DMS114 treated with DMSO at 0.1 percent for 48 hours (cell line): ENCODE data around the gene LCN10.
"Not testable (repeated sequence)": the region's sequence is repeated elsewhere in the genome, so short reads cannot be mapped to it uniquely, and the experiment has no call there.

ENCODE experiments used
- DNase-seq: peaks from one replicate; lab custom pipeline; 2025; ENCODE audit not compliant: unreplicated experiment; lab: John Stamatoyannopoulos, UW

The LCN10 gene

DNA sequence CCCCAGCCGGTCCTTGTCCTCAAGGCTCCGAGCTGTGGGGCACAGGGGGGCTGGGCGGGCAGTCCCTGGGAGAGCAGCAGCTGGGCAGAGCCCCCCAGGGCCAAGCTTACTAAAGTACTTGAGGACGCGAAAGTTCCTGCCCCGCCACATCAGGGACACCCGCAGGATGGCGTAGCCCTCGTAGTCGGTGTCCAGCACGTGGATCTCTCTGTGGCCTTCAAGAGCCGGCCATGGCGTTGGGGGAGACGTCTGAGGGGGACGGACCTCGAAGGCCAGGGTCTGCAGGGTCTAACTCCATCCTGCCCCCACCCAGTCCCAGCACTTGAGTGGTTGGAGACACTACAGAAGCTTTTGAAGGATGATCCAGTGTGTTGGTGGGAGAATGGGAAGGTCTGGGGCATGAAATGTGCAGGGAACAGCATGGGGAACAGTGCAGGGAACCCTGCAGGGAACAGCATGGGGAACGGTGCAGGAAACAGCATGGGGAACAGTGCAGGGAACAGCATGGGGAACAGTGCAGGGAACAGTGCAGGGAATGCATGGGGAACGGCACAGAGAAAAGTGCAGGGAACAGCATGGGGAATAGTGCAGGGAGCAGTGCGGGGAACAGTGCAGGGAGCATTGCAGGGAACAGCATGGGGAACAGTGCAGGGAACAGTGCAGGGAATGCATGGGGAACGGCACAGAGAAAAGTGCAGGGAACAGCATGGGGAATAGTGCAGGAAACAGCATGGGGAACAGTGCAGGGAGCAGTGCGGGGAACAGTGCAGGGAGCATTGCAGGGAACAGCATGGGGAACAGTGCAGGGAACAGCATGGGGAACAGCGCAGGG, 12.8 kb upstream of the LCN10 start:
- DNase-seq: not testable (repeated sequence)

GRCh38 chr9:136754626-136755301, 12.0 kb upstream of the LCN10 start:
- DNase-seq: no peak

GRCh38 chr9:136754059-136754572, 11.4 kb upstream of the LCN10 start:
- no peak for DNase-seq

DNA sequence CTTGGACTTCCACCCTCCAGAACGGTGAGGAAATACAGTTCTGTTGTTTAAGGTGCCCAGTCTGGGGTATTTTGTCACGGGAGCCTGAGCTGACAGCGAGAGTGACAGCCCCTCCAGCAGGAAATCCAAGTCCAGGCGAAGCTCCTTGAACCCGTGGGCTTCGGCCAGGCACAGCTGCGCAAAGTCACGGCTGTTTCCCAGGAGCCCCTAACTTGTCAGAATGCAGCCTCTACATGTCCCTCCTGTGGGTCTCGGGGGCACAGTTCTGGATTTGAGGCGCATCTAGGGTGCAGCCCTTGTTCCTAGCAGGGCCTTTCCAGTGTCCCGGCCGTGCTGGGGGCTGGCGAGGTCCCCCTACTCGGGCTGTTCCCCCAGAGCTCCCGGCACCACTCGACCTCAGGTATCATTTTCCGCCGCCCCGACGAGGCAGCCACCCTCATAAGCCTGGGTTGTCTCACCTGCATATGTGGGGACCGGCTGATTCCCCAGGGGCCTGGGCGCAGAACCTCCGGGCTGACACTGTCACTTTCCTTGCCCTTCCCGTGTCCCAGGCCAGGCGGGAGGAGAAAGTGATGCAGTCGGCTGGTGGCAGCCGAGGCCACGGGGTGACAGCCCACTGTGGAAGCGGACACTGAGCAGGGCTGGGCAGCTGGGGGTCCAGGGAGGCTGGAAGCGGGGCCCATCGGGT, 10.8 kb upstream of the LCN10 start:
- no peak for DNase-seq

GRCh38 chr9:136751814-136752213, 9.1 kb upstream of the LCN10 start:
- DNase-seq: no peak

DNA sequence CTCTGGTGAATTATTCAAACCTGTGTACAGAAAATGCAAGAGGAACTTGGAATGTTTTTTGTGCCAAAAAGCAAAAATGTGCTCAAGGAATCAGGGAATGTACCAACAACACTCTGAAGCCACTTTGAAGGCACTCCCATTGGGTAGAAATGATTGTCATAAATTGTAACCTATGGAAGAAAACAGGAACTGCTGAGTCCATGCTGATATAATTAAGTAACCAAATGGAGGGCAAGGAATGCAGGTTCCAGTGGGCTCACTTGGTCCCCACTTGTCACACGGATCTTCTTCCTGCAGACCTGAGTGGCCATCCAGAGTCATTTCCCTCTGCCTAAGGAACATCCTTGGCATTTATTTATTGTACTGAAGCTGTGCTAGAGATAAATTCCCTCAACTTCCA, 8.5 kb upstream of the LCN10 start:
- DNase-seq: no peak

DNA sequence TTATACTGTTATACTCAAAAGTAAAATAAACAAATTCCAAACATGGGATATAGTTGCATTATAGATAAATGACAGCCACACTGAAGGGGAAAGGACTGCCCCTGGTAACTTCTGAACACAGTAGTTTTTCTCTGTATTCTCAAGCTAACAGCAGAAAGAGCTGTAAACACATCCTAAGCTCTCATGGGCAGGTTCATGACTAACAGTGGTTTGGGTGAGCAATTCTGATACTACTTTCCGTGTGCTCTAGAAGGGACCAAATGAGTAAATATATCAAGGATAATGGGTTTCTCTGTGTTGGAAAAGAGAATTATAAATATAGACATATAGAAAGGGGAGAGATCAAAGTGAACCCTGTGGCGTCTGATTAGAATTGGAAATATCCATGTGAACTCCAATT, 7.8 kb upstream of the LCN10 start:
- DNase-seq: no peak

- DNase-seq: no peak
These were observed 6.2 kb upstream of the LCN10 start for GRCh38 chr9:136748666-136749611.

- no peak for DNase-seq
These were observed 5.5 kb upstream of the LCN10 start, which contains the start of gene LCN6 for GRCh38 chr9:136748201-136748600. Gene LCN6, minus strand, starts transcription at chr9:136748525. Its CDS starts 42 bp downstream, at chr9:136748483.

- DNase-seq: no peak
These were observed 4.7 kb upstream of the LCN10 start for GRCh38 chr9:136747161-136748060.

GRCh38 chr9:136746621-136747020, 3.9 kb upstream of the LCN10 start:
- no peak for DNase-seq

- no peak for DNase-seq
These were observed 3.4 kb upstream of the LCN10 start for GRCh38 chr9:136746155-136746490.

DNA sequence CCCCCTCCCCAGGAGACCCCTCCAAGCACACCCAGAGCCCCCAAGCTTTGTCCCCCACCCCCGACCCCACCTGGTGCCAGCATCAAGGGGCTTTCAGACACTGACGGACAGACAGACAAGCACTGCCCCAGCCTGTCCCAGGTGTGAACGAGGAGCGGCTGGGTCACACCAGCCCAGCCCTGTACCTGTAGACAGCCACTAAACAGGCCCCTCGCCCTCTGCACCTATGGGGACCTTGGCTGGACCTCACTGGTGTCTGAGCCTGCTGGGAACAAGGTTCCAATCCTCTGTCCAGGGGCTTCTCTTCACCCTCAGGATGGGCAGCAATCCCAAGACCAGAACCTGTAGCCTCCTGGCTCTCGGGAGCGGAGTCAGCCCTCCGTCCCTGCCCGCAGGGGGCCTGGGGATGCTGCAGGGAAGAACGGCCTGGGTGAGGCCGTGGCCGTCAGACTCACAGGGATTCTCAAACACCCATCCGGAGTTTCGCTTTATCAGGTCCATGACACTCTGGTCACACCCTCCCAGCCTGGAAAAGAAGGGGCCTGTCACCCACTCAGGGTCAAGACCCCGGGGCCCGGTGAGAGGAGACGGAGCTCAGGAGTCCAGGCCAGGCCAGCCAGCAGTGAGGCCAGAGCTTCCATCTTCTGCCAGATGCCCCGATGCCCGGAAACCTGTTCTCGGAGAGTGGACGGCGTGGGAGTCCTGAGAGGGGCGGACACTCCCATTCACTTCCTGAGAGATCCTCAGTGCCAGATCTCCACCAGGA, 2.8 kb upstream of the LCN10 start:
- no peak for DNase-seq

DNA sequence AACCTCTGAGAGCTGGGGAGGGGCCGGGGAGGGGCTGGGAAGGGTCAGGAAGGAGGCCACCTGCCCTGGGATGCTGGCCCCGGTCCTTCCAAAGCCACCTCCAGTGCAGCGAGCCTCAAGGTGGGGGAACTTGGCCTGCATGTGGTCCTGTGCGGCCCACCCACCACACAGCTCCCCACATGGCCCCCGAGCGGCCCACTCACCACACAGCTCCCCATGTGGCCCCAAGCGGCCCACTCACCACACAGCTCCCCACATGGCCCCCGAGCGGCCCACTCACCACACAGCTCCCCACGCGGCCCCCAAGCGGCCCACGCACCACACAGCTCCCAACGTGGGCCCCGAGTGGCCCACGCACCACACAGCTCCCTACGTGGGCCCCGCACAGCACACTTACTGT, 2.0 kb upstream of the LCN10 start:
- DNase-seq: no peak

DNA sequence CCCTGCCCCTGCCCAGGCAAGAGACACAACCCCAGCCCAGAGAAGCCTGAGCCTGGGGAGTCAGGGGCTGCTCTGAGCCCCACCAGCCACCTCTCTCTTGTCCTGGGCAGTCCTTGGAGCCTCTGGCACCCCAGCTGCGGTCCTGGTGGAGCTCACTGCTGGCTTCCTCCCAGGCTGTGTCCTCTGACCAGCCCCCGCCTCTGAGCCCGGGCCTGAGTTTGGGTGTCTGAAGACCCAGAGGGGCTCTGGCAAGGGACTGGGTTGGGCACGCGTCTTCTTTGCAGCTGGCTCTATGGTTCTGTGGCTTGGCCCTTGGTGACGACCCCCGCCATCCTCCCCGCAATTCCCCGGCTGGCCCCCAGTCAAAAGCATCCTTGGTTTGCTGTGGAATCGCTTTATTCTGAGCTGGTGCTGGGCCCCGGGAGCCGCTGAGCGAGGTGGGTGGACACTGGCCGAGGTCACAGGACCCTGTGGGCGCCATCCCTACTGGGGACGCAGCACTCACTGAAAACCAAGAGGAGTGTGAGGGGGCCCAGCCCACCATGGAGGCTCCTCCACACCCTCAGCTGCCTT, 985 bp upstream of the LCN10 start:
- DNase-seq: no peak

- no peak for DNase-seq
These were observed 713 bp downstream of the LCN10 start for GRCh38 chr9:136741883-136742571.

- no peak for DNase-seq
These were observed 1.5 kb downstream of the LCN10 start for GRCh38 chr9:136740971-136741882.
